Mucosa of gallbladder (tissue), 1 donor: ENCODE data around the gene IGSF21. TPM values are rescaled to one million over a fixed set of nuclear protein-coding genes. Genes with fewer than 3 reads are reported as not detected.

Source experiments
- DNase-seq: peaks from one replicate; pipeline ENCODE4 v3.0.0-alpha.2; 2020; ENCODE audit warnings: low spot score
- total RNA-seq: library from RNA; stranded (reverse); gene quantifications from one replicate; pipeline ENCODE4 v1.2.1, GENCODE V29; 2021
- donor health status: DM: no; HTN: no; CAD: no.

IGSF21 gene
- total RNA-seq, 1 donor from 2014 or later: 7.0 TPM

DNA sequence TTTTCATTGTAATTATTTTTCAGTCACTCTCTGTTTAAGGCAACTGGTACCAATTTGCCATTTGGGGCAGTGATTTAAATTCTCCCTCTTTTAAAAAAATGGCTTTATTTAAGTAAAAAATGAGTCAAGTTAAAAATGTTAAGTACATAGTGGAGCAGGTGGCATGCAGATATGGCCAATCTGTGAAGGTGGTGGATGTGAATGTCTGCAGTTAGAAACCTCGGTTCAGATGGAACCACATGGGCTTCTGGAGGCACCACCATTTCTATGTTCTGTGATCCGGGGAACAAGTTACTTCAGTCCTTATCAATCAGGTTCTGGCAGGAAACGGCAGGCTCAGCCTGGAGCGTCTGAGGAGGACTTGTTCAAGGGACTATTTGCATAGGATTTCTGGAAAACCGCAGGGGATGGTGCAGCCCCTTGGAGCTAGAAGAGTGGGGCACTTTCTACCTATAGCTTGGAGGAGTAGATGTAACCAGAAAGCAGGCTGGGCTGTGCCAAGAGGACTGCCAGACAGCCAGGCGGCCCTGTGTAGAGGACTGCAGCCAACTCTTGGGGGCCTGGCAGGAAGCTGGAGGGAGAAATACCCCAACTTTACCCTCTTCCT lies 12.3 kb downstream of the IGSF21 start:
- no peak for DNase-seq

DNA sequence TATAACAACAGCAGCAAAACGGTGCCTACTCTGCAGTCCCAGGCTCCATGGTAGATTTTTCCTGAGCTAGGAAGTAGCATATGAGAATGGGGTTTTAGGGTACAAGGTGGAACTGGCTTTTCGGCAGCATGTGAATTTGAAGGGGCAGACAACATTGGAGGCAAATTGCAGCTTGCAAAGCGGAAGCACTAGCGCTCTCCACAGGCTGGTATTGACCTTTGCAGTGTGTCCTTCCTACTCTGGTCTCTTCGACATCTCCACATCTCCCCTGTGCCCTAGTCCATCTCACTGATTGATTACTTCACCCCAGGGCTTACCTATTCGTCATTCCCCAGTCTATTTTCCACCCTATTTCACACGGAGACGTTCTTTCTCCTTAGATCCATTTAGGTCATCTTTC lies 13.0 kb downstream of the IGSF21 start:
- DNase-seq: no peak

DNA sequence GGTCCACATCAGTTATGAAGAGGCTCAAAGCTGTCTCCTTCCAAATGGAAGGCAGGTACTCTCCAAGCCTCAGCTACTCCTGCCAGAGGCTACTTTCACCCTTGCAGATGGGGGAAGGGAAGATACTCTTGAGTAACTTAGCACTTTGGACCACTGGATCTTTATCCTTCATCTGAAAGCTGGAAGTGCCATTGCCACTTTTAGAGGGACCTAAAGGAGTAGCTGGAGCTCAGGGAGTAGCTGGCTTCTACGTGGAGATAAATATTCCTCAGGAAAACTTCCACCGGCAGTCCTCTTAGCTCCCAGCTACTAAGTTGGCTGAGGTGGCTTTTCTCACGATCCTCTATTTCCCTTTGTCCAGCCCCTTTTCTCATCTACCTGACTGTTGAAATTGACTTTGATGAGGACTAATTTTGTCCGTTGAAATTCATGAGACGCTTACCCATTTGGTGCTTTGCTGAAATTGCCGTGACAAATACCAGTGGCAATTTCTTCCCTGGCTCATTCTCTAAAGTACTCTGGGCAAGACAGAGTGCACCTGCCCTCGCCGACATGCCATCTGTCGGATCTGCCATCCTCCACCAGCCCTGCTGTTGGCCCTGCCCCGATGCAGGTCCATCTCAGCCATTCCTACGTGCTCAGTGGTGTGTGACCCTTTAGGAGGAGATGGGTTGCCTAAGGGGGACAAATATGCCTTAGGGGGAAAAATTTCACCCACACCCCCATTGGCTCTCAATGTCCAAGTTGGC lies 13.6 kb downstream of the IGSF21 start:
- no peak for DNase-seq

DNA sequence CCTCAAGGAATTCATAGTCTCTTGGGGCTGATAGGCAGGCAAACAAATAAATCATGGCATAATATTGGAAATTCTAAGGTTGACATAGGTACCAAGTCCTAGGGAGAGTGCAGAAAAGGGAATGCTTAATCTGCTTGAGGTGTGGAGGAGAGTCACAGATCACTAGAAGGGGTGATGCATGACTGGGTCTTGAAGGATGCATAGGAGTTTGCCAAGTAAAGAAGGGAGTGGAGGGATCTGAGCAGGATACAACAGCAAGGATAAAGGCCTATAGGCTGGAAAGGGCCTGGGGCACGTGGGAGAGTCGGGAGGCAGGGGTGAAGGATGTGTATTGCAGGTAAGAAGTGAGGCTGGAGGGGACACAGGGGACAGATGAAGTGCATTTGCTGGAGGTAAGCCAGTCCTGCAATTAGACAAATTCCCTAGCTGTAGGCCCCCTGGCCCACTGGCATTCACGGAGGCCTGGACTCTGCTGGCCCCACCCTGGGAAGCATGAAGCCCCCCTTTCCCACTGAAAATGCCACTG lies 15.9 kb downstream of the IGSF21 start:
- no peak for DNase-seq

DNA sequence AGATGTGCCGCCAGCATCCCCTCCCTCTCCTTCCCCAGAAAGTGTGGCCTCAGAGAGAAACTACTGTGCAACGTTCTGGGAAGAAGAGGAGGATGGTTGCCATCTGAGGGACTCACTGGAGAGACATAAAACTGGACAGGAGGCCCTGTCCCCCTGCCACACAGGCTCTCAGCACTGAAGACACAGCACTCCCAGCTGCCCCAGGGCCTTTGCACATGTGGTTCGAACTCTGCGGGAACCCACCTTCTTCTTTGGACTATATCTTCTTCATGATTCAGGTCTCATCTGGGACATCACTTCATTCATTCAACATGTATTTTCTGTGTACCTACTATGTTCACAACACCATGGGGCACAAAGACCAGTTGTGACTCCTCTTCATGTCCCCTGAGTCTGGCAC lies 17.4 kb downstream of the IGSF21 start:
- DNase-seq: no peak

DNA sequence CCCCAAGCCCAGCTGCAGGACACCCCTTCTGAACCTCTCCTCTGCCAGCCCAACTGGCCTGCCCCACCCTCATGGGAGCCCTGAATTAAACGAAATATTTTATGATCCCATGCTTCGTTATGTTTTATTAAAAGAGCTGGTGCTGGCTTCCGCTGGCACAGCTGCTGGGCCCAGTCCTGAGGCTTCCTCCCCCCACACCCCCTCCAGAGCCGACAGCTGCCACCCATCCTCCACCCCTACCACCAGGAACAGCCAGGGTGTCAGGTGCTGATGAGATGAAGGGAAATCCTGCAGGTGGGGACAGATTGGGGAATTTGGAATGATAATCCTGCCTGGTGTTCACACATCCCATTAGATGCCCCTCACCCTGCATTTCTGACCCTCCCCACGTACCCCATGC lies 19.0 kb downstream of the IGSF21 start:
- DNase-seq: no peak

DNA sequence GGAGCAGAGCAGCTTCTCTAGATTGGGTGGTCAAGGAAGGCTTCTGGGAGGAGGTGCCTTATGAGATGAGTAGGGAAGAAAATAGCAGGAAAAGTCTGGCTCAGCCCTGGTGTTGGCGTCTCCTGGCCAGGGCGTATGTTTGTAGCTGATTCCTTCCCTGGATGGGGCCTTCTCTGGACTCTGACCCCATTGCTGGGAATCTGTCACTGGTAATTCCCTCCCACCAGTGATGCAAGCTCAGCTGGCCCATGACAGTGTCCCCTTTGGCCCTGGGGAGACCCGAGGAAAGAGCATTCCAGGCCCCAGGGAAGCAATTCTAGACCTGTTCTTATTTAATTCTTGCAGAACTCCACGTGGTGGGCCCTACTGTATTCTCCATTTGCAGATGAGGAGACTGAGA lies 20.7 kb downstream of the IGSF21 start:
- DNase-seq: no peak

DNA sequence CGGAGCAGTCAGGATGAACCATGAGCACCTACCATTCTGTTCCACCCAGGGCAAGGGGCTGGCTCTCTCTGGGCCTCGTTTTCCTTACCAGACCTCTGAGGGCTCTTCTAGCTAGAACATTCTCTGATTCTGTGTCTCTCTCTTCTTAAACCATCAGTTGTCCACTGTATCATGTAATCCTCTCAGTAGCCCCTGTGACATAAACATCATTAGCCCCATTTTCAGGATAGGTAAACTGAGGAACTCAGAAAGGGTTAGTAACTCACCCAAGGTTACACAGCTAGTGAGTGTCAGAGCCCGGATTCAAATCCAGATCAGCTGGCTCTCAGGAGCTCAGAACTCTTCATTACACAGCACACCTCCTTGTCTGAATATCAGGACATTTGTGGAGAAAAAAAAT lies 22.8 kb downstream of the IGSF21 start:
- DNase-seq: no peak

- no peak for DNase-seq
Measured at GRCh38 chr1:18132022-18132710, 24.6 kb downstream of the IGSF21 start.

DNA sequence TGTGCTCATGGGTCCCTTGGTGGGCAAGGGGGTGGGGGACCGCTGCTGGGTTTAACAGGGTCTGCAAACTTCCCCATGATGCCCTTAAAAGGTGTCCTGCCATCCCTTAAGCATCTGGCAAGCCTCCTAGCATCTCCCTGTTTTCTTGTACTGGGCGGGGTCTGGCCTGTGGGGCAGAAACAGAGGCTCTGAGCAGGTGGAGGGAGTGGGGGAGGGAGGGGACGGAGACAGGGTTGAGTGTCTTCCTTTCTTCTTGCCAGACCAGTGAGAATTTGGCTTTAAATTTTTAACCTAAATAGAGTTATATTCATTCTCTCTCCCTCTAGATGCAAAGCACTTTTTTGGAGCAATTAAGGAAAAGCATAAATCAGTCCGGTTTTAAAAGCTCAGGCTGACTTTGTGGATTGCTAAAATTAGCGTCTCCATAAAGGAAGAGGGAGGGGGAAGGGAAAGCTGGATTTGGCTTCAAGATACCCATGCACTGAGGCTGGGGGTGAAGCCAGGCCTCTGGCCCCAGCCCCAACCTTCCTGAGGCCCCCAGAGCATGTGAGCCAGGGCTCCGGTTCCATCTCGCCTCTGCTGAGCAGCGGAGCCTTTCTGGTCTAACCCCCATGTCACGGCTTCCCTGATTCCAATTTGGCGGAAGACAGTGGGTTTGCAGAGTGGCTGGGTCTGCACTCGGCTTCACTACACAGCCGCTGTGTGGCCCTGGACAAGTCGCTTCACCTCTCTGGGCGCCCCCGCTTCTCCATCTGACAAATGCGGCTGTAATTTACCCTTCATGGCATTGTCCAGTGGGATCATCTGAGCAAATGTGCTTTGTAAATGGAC lies 25.3 kb downstream of the IGSF21 start:
- no peak for DNase-seq

- no peak for DNase-seq
Measured at GRCh38 chr1:18134324-18135046, 26.9 kb downstream of the IGSF21 start.

DNA sequence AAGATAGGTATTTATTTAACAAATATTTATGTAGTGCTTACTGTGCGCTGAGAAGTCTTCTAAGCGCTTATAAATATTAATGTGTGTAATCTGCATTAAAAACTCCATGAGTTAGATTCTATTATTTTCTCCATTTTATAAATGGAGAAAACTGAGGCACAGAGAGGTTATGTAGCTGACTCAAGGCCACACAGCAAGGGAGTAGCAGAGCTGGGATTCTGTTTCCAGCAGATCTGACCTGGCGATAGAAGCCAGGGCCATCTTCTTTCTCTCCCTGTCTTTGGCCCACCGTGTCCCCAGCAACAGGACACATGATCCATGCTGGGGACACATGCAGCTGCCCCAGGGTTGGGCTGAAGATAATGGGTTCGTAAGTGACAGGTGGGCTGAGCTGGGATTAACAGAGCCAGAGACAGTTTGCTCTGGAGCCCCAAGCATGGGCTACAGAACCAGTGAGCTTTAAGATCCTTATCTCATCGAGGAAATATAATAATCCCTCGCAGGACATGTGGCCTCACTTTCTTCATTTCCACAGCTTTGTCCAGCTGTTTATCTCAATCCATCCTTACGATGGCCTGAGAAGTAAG lies 30.3 kb downstream of the IGSF21 start:
- DNase-seq: no peak

DNA sequence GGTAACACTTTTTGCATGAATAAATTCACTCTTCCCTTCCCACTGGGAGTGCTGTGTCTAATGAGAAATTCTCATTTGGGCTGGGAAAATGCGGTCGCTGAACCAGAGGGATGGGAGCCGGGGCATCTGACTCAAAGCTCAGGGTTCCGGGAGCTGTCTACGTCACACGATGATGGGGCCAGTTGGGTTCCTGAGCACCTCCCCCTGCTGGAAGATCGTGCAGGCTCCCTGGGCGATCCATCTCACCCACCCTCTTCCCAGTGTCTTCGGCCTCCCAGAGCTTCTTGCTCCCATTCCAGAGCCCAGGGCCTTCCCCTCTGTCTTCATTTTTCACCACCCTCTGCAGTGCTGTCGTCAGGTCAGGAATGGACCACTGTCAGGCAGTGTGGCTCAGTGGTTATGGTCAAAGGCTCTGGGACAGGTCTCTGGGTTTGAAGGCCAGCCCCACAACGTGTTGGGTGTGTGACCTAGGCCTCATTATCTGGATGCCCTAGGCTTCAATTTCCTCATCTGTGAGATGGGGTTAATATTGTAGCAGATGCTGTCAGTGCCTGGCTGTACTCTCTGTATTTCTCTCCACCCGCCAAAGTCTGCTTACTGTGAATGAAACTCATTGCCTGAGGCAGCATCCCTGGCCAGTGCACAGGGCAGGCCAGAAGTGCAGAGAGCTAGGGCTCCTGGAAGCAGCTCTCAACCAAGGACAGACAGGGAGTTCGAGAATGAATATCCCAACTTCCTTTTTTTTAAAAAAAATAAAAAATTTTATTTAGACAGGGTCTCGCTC lies 31.8 kb downstream of the IGSF21 start:
- no peak for DNase-seq

GRCh38 chr1:18140411-18140810 lies 32.8 kb downstream of the IGSF21 start:
- DNase-seq: no peak

GRCh38 chr1:18141661-18142060 lies 34.1 kb downstream of the IGSF21 start:
- DNase-seq: no peak

DNA sequence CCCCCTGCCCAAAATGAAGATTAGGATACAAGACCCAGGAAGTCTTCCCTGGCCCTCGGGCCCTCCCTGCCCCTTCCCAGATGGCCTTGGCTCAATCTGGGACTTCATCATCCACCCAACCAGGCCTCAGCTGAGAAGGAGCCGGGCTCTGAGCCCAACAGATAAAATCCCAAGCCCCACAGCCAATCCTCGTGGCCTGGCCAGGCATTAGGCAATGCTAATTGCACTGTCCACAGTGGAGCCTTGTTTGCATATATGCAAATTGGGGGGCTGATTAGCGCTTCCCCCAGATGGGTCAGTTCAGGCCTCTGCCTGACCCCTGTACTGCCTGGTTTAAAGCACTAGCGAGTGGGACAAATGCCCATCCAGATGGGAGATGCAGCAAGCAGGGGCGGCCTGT lies 34.9 kb downstream of the IGSF21 start:
- DNase-seq: no peak

DNA sequence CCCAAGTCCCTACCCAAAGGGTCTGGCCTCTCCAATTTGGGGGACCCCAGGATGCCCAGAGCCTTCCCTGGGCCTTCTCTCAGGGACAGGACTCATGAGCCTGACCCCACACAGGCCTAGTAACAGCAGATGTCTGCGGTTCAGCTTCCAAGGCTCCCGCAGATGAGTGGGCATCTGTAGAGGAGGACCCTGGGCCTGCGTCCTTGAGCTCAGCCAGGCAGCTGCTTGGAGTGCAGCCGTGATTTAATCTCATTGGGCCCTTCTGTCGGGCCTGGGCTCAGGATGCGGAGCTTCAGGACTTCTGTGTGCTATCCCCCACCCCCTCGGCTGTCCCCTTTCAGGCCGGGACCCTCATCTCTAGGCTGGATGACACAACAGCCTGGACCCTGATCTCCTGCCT lies 35.4 kb downstream of the IGSF21 start:
- no peak for DNase-seq

DNA sequence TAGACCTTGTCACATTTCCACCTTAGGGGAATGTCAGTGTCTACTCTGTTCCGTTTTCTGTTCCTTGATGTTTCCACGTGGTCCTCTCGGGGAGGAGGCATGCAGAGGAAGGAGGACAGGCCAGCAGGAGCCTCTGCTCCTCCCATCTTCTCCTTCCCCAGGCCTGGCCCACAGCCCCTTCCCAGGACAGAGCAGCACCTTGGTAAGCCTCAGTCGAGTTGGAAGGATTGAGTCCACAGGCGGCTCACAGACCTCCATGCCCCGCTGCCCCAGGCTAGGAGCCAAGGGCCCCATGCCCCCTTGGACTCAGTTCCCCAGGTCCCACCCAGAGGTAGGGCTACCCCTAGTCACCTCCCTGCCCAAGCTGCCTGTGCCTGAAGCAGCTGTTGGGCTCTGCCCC lies 36.5 kb downstream of the IGSF21 start:
- DNase-seq: no peak

DNA sequence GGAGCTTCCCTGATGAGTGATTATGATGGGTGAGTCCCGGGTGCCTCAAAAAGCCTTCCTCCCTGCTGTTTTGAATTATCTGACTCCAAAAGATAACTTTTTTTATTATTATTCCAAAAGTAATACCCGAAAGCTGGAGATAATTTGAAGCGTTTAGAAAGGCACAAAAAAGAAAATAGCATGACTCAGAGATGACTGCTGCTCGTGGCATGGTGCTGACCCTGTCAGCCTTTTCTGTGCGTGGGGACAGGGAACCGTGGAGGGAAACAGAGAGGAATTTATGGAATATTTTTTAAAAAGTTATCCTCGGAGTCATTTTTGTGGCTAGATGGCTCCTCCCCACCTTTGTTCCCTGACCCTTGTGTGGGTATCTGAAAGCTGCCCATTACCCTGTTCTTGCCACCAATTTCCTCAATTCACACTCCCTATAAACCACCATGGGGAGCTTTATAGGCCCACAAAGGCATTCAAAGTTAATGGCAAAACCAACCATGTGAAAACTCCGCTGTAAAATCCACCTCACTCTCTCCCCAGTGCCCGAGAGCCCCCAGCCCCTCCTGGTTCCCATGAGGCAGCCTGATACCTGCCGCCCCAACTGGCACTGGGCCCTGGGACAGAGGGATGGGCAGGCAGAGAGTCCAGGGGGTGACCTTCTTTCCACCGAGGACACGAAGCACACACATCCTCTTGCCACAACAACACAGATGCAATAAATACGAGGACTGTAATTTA lies 37.5 kb downstream of the IGSF21 start:
- no peak for DNase-seq
